ENCODE measurements around the gene CD300LD.

GRCh38 chr17:74571621-74572270 lies 20.3 kb downstream of the CD300LD start:
- TF ChIP-seq, protein P1, sequence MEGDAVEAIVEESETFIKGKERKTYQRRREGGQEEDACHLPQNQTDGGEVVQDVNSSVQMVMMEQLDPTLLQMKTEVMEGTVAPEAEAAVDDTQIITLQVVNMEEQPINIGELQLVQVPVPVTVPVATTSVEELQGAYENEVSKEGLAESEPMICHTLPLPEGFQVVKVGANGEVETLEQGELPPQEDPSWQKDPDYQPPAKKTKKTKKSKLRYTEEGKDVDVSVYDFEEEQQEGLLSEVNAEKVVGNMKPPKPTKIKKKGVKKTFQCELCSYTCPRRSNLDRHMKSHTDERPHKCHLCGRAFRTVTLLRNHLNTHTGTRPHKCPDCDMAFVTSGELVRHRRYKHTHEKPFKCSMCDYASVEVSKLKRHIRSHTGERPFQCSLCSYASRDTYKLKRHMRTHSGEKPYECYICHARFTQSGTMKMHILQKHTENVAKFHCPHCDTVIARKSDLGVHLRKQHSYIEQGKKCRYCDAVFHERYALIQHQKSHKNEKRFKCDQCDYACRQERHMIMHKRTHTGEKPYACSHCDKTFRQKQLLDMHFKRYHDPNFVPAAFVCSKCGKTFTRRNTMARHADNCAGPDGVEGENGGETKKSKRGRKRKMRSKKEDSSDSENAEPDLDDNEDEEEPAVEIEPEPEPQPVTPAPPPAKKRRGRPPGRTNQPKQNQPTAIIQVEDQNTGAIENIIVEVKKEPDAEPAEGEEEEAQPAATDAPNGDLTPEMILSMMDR (conservative IDR thresholded peaks at IDR 0.05): no peak
- no peak for TF ChIP-seq EZH2 (IDR thresholded peaks at IDR 0.05; ENCODE audit: low read depth)
